Measurements from ENCODE around the gene PLA2G6. TPM values are rescaled to one million over a fixed set of nuclear protein-coding genes. Genes with fewer than 3 reads are reported as not detected.

The PLA2G6 gene
- total RNA-seq, 4 donors from 2014 or later, result 30.7 to 327 (median 72.3) TPM

DNA sequence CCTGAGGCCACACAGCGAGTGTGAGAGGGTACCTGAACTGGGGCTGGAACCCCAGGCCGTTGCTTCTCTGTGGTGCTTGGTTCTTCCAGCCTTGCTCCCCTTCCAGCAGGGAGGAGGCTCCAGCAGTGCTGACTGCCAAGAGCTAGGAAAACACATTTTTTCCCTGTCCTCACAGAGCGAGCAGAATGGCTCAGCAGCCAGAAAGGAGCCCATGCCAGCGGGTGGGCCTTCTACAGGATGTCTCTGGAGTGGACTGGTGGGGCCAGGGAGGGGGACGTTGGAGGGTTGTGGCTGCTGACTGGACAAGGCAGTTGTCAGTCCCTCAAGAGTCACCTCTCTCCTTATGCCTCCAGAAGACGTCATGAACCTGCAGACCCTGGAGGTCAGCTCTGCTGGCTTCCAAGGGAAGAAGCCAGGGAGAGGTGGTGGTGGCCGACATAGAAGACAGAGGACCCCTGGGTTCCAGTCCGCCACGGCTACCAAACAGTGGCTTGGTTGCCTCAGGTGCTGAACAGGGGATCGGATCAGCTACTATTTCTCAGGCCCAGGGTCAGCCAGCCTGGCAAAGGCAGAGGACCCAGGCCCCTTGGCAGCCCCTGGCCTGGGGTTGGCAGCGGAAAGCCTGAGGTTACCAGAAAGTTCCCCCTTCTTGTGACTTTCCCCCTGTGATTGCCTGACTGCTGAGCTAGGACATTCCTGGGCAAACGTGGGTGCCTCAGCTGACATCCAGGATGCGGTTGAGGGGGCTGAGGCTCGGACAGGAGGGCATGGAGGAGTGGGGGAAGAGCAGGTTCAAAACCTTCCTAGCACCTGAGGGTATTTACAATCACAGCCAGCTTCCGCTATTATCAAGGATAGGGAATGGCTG is 23.9 kb upstream of the PLA2G6 start:
- no peak overlapping the region for H3K4me3 ChIP-seq
- intact Hi-C loops (cut with DNase I; ENCODE audit: low total_unique reads) (loop anchor here (10.0 kb wide), 1 partner anchor 69 kb away; the partner anchor contains the start of gene TMEM184B), in situ Hi-C loops (cut with MboI; ENCODE audit: low pct_ligation_motif_present in 1 of 4, low pct_unique_long_range_greater_than_20kb in 1 of 4, low sequenced_read_pairs in 3 of 4) (no loop called here)
- no peaks in the 10 kb centered on the region for H3K27me3 ChIP-seq
- no peaks in the 10 kb centered on the region for H3K36me3 ChIP-seq
- 75% methylated on average over 15 of the region's 15 CpGs; no CpG with 5 or more reads in 1 of the 2 donors for WGBS, 2 donors (ENCODE audit: low coverage in 1 of 2)
- H3K9me3 ChIP-seq, result no peaks in the 10 kb centered on the region
- DNase-seq, result peak; percentile 66
- H3K27ac ChIP-seq, result peak overlapping the region; percentile 96 to 100 (median 99)
- H3K4me1 ChIP-seq, result peaks cover 10 to 39% (median 25%) of the 10 kb centered on the region in 4 donors
- TF ChIP-seq EP300 (IDR thresholded peaks at IDR 0.05; ENCODE audit: low read depth) (no peak), POLR2AphosphoS5 (IDR thresholded peaks at IDR 0.05) (peak in 2 of 3 donors; percentile 31 to 37)

- intact Hi-C loops (cut with DNase I; ENCODE audit: low total_unique reads) (loop anchor here (10.0 kb wide), 1 partner anchor 70 kb away; the partner anchor contains the start of gene TMEM184B), in situ Hi-C loops (cut with MboI; ENCODE audit: low pct_ligation_motif_present in 1 of 4, low pct_unique_long_range_greater_than_20kb in 1 of 4, low sequenced_read_pairs in 3 of 4) (no loop called here)
- TF ChIP-seq POLR2AphosphoS5 (IDR thresholded peaks at IDR 0.05), result no peak
- DNase-seq, result no peak
- Histone ChIP-seq H3K4me1 (peaks cover 10 to 39% (median 25%) of the 10 kb centered on the region in 4 donors), H3K4me3 (no peak overlapping the region), H3K27me3 (no peaks in the 10 kb centered on the region), H3K36me3 (no peaks in the 10 kb centered on the region), H3K27ac (peak overlapping the region; percentile 96 to 100 (median 99)), H3K9me3 (no peaks in the 10 kb centered on the region)
- 71 to 81% methylated on average over 5 to 7 of the region's 7 CpGs for WGBS, 2 donors (ENCODE audit: low coverage in 1 of 2)
These were observed 23.2 kb upstream of the PLA2G6 start for GRCh38 chr22:38204784-38205183.

DNA sequence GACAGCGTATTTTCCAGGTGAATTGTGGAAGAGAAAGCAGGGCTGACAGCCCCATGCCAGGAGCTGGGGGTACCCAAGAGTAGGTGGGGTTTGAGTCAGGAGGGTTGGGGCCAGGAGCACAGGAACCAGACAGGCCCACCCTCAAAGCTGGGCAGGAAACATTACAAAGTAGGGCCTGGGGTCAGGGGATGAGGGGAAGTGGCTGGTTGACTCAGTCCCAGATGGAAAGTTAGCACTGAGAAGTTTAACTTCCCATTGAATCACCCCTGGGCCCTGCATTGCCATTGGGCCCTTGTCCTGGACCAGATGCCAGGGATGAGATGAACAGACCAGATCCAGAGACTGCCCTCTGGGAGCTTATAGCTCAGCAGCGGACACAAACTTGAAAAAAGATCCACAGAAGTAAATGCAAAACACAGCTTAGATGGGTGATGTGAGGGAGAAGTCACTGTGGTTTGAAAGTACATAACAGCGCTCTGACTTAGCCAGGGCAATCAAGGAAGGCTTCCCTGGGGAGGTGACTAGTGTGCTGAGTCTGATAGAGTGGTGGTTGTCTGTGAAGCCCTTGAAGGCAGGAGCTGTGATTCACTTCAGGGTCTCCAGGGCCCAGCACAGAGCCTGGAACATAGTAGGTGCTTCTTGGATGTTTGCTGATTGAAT is 22.4 kb upstream of the PLA2G6 start:
- intact Hi-C loops (cut with DNase I; ENCODE audit: low total_unique reads) (loop anchor here (2.0 to 10.0 kb wide), 2 partner anchors 71 to 113 kb away; partner anchors contain the start of genes CSNK1E and TMEM184B), in situ Hi-C loops (cut with MboI; ENCODE audit: low pct_ligation_motif_present in 1 of 4, low pct_unique_long_range_greater_than_20kb in 1 of 4, low sequenced_read_pairs in 3 of 4) (no loop called here)
- no peaks in the 10 kb centered on the region for H3K9me3 ChIP-seq
- TF ChIP-seq POLR2A (IDR thresholded peaks at IDR 0.05), result no peak
- no peaks in the 10 kb centered on the region for H3K36me3 ChIP-seq
- H3K4me1 ChIP-seq, result peaks cover 10 to 39% (median 25%) of the 10 kb centered on the region in 4 donors
- peak overlapping the region in 1 of 4 donors; percentile 98 for H3K4me3 ChIP-seq
- peak overlapping the region; percentile 96 to 100 (median 99) for H3K27ac ChIP-seq
- DNase-seq, result no peak
- 90% methylated on average over 3 of the region's 3 CpGs; no CpG with 5 or more reads in 1 of the 2 donors for WGBS, 2 donors (ENCODE audit: low coverage in 1 of 2)
- no peaks in the 10 kb centered on the region for H3K27me3 ChIP-seq

DNA sequence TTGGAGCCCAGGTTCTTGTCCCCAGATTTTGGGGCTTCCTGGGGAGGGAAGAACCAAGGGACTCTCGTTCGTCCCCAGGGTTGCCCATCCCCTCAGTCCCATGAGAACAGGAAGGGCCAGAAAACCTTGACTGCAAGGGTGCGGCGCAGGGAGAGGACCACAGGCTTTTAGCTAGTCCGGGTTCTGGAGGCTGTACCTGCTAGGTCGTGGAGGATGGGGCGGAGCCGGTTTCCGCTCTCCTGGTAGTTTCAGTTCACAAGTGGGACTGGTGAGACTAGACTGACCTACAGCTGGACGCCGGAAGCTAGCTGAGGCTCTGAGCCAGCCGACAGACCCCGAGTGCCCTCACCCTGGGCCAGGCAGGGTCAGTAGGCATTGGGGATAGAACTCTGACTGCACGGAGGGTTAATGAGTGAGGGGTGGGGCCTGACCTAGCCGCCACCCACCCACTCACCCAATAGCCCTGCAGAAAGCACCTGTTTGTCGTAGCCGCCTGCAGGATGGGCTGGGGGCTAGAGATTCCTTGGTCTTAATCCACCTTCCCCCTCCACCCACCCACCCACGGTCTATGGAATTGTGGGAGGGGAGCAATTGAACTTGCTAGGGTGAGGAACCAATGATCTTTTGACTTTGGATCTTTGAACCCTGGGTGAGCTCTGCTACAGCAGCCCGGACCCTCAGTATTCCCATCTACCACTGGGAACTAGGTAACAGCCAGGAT is 21.6 kb upstream of the PLA2G6 start:
- peak overlapping the region; percentile 96 to 100 (median 99) for H3K27ac ChIP-seq
- peaks cover 10 to 39% (median 25%) of the 10 kb centered on the region in 4 donors for H3K4me1 ChIP-seq
- DNase-seq, result peak; percentile 85
- no peaks in the 10 kb centered on the region for H3K27me3 ChIP-seq
- intact Hi-C loops (cut with DNase I; ENCODE audit: low total_unique reads) (loop anchor here (2.0 to 10.0 kb wide), 2 partner anchors 72 to 114 kb away; partner anchors contain the start of genes CSNK1E and TMEM184B), in situ Hi-C loops (cut with MboI; ENCODE audit: low pct_ligation_motif_present in 1 of 4, low pct_unique_long_range_greater_than_20kb in 1 of 4, low sequenced_read_pairs in 3 of 4) (no loop called here)
- no peaks in the 10 kb centered on the region for H3K9me3 ChIP-seq
- WGBS, 2 donors (ENCODE audit: low coverage in 1 of 2), result 6% methylated on average over 17 of the region's 19 CpGs; no CpG with 5 or more reads in 1 of the 2 donors
- no peaks in the 10 kb centered on the region for H3K36me3 ChIP-seq
- peak overlapping the region; percentile 45 to 98 (median 86) for H3K4me3 ChIP-seq
- TF ChIP-seq POLR2AphosphoS5 (IDR thresholded peaks at IDR 0.05) (peak; percentile 23 to 56 (median 47)), POLR2A (IDR thresholded peaks at IDR 0.05) (peak; percentile 50)
- TF ChIP-seq, protein P1, sequence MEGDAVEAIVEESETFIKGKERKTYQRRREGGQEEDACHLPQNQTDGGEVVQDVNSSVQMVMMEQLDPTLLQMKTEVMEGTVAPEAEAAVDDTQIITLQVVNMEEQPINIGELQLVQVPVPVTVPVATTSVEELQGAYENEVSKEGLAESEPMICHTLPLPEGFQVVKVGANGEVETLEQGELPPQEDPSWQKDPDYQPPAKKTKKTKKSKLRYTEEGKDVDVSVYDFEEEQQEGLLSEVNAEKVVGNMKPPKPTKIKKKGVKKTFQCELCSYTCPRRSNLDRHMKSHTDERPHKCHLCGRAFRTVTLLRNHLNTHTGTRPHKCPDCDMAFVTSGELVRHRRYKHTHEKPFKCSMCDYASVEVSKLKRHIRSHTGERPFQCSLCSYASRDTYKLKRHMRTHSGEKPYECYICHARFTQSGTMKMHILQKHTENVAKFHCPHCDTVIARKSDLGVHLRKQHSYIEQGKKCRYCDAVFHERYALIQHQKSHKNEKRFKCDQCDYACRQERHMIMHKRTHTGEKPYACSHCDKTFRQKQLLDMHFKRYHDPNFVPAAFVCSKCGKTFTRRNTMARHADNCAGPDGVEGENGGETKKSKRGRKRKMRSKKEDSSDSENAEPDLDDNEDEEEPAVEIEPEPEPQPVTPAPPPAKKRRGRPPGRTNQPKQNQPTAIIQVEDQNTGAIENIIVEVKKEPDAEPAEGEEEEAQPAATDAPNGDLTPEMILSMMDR (IDR thresholded peaks at IDR 0.05), result no peak

DNA sequence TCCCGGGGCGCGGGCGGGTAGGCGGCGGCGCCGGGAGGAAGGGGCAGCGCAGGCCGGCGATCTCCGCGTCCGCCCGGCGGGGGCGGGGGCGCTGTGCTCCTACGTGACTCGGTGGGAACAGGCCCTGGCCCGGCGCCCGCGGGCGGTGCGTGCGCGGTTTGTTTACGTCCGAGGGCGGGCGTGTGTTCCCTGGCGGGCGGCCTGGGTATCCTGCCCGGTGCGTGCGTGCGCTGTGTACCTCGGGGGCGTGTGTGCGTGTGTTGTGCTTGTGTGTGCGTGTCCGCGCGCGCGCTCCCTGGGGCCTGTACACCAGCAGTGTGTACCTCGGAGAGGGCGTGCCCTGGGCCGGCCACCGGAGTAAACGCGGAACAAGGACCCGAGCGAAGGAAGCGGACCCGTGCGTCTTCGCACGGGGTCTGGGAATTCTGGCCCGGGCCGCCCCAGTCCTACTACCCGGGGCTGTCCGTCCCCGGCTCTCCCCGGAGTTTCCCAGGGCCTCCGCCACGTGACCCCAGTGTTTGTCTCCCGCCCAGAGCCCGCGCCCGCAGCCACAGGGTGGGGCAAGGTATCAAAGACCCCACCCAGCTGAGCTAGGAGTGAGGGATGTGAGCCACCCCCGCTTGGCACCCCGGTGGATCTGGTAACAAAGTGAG is 20.9 kb upstream of the PLA2G6 start:
- no peaks in the 10 kb centered on the region for H3K9me3 ChIP-seq
- intact Hi-C loops (cut with DNase I; ENCODE audit: low total_unique reads) (loop anchor here (2.0 to 10.0 kb wide), 2 partner anchors 72 to 114 kb away; partner anchors contain the start of genes CSNK1E and TMEM184B), in situ Hi-C loops (cut with MboI; ENCODE audit: low pct_ligation_motif_present in 1 of 4, low pct_unique_long_range_greater_than_20kb in 1 of 4, low sequenced_read_pairs in 3 of 4) (no loop called here)
- peak; percentile 49 for TF ChIP-seq POLR2AphosphoS5 (IDR thresholded peaks at IDR 0.05)
- TF ChIP-seq, protein P1 (IDR thresholded peaks at IDR 0.05), result peak in 3 of 5 experiments; percentile 19 to 36 (median 21)
- TF ChIP-seq POLR2A (IDR thresholded peaks at IDR 0.05), result no peak
- TF ChIP-seq EP300 (IDR thresholded peaks at IDR 0.05; ENCODE audit: low read depth), result peak; percentile 87
- no peaks in the 10 kb centered on the region for H3K36me3 ChIP-seq
- H3K27ac ChIP-seq, result peak overlapping the region; percentile 96 to 100 (median 99)
- no peaks in the 10 kb centered on the region for H3K27me3 ChIP-seq
- DNase-seq, result peak; percentile 88
- H3K4me3 ChIP-seq, result peak overlapping the region; percentile 45 to 98 (median 86)
- 0% methylated on average over 32 of the region's 74 CpGs; no CpG with 5 or more reads in 1 of the 2 donors for WGBS, 2 donors (ENCODE audit: low coverage in 1 of 2)
- peaks cover 10 to 39% (median 25%) of the 10 kb centered on the region in 4 donors for H3K4me1 ChIP-seq
